22Rv1 (cell line): ENCODE measurements around the gene PRKD2.

Experiments
- ZFX ChIP-seq: fragments of 450-650 bp; IDR thresholded peaks from 2 replicates; pipeline ENCODE4 v1.6.1; 2017; ENCODE audit warnings: antibody characterized with exemption, borderline replicate concordance
- TF ChIP-seq, protein P1 (sequence below): fragments of 450-650 bp; IDR thresholded peaks from 2 replicates; pipeline ENCODE4 v1.5.1; 2017; ENCODE audit warnings: mild to moderate bottlenecking

DNA sequence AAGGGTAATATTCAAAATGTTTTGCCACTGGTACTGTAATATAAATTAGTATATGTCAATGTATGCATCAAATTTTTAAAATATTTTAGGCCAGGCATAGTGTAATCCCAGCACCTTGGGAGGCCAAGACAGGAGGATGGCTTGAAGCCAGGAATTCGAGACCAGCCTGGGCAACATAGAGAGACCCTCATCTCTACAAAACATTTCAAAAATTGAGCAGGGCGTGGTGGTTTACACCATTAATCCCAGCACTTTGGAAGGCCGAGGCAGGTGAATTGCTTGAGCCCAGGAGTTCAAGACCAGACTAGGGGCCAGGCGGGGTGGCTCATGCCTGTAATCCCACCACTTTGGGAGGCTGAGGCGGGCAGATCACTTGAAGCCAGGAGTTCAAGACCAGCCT, 43.4 kb upstream of the PRKD2 start:
- TF ChIP-seq, protein P1, sequence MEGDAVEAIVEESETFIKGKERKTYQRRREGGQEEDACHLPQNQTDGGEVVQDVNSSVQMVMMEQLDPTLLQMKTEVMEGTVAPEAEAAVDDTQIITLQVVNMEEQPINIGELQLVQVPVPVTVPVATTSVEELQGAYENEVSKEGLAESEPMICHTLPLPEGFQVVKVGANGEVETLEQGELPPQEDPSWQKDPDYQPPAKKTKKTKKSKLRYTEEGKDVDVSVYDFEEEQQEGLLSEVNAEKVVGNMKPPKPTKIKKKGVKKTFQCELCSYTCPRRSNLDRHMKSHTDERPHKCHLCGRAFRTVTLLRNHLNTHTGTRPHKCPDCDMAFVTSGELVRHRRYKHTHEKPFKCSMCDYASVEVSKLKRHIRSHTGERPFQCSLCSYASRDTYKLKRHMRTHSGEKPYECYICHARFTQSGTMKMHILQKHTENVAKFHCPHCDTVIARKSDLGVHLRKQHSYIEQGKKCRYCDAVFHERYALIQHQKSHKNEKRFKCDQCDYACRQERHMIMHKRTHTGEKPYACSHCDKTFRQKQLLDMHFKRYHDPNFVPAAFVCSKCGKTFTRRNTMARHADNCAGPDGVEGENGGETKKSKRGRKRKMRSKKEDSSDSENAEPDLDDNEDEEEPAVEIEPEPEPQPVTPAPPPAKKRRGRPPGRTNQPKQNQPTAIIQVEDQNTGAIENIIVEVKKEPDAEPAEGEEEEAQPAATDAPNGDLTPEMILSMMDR, result no peak
- TF ChIP-seq ZFX, result no peak
